ENCODE data around the gene SLC29A3.

DNA sequence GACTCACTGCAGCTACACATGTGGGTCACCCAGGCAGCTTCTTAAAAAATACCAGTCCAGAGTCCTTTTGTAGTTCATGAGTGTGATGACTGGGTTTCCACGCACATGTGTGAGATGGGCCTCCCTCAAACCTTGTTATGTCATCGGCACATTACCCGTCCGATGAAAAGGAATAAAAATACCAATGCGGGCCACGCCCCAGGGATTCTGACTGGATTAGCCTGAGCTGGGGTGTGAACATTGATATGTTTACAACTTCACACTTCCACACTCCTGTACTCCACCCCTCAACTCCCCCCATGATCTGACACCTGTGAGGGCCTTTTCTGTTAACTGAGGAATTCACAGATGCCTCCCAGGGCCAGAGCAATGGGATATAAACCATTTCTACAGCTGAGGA is 6.2 kb downstream of the SLC29A3 start:
- TF ChIP-seq, protein P1, sequence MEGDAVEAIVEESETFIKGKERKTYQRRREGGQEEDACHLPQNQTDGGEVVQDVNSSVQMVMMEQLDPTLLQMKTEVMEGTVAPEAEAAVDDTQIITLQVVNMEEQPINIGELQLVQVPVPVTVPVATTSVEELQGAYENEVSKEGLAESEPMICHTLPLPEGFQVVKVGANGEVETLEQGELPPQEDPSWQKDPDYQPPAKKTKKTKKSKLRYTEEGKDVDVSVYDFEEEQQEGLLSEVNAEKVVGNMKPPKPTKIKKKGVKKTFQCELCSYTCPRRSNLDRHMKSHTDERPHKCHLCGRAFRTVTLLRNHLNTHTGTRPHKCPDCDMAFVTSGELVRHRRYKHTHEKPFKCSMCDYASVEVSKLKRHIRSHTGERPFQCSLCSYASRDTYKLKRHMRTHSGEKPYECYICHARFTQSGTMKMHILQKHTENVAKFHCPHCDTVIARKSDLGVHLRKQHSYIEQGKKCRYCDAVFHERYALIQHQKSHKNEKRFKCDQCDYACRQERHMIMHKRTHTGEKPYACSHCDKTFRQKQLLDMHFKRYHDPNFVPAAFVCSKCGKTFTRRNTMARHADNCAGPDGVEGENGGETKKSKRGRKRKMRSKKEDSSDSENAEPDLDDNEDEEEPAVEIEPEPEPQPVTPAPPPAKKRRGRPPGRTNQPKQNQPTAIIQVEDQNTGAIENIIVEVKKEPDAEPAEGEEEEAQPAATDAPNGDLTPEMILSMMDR (IDR thresholded peaks at IDR 0.05 in 2 of 3, conservative IDR thresholded peaks at IDR 0.05 in 1 of 3; ENCODE audit: borderline replicate concordance in 1 of 3, insufficient read depth in 1 of 3, low read depth in 2 of 3, low read length in 2 of 3) = no peak
- TF ChIP-seq JUND (IDR thresholded peaks at IDR 0.05) (no peak), RAD21 (IDR thresholded peaks at IDR 0.05; ENCODE audit: low read depth) (no peak), ZNF274 (IDR thresholded peaks at IDR 0.05; ENCODE audit: low read depth, low read length) (no peak), ZFX (IDR thresholded peaks at IDR 0.05) (no peak), POLR2A (IDR thresholded peaks at IDR 0.05; ENCODE audit: borderline replicate concordance, extremely low read depth, insufficient read depth, insufficient read length) (no peak), SP1 (IDR thresholded peaks at IDR 0.05; ENCODE audit: low read depth) (no peak), EZH2 (IDR thresholded peaks at IDR 0.05) (no peak), CBX3 (IDR thresholded peaks at IDR 0.05; ENCODE audit: low read depth) (no peak)
- TF ChIP-seq, protein P2, sequence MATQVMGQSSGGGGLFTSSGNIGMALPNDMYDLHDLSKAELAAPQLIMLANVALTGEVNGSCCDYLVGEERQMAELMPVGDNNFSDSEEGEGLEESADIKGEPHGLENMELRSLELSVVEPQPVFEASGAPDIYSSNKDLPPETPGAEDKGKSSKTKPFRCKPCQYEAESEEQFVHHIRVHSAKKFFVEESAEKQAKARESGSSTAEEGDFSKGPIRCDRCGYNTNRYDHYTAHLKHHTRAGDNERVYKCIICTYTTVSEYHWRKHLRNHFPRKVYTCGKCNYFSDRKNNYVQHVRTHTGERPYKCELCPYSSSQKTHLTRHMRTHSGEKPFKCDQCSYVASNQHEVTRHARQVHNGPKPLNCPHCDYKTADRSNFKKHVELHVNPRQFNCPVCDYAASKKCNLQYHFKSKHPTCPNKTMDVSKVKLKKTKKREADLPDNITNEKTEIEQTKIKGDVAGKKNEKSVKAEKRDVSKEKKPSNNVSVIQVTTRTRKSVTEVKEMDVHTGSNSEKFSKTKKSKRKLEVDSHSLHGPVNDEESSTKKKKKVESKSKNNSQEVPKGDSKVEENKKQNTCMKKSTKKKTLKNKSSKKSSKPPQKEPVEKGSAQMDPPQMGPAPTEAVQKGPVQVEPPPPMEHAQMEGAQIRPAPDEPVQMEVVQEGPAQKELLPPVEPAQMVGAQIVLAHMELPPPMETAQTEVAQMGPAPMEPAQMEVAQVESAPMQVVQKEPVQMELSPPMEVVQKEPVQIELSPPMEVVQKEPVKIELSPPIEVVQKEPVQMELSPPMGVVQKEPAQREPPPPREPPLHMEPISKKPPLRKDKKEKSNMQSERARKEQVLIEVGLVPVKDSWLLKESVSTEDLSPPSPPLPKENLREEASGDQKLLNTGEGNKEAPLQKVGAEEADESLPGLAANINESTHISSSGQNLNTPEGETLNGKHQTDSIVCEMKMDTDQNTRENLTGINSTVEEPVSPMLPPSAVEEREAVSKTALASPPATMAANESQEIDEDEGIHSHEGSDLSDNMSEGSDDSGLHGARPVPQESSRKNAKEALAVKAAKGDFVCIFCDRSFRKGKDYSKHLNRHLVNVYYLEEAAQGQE (IDR thresholded peaks at IDR 0.05; ENCODE audit: low read depth) = no peak
- TF ChIP-seq, protein P3, sequence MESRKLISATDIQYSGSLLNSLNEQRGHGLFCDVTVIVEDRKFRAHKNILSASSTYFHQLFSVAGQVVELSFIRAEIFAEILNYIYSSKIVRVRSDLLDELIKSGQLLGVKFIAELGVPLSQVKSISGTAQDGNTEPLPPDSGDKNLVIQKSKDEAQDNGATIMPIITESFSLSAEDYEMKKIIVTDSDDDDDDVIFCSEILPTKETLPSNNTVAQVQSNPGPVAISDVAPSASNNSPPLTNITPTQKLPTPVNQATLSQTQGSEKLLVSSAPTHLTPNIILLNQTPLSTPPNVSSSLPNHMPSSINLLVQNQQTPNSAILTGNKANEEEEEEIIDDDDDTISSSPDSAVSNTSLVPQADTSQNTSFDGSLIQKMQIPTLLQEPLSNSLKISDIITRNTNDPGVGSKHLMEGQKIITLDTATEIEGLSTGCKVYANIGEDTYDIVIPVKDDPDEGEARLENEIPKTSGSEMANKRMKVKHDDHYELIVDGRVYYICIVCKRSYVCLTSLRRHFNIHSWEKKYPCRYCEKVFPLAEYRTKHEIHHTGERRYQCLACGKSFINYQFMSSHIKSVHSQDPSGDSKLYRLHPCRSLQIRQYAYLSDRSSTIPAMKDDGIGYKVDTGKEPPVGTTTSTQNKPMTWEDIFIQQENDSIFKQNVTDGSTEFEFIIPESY (IDR thresholded peaks at IDR 0.05; ENCODE audit: extremely low read depth, insufficient replicate concordance, low read length) = no peak
